SK-N-SH (cell line): ENCODE data around the gene AWAT2. TPM values are rescaled to one million over a fixed set of nuclear protein-coding genes. Genes with fewer than 3 reads are reported as not detected.

ENCODE experiments used
- CTCF ChIA-PET: fragments of 300-600, 350-600 bp; formaldehyde crosslinking; extraction: SDS; loops from one replicate; lab custom pipeline; 2021; lab: Yijun Ruan, JAX
- POLR2A ChIA-PET: fragments of 350-600 bp; sonication (Branson Sonifier 250); formaldehyde crosslinking; extraction: SDS; loops from one replicate; lab custom pipeline; 2020; ENCODE audit warnings: antibody characterized with exemption, inconsistent platforms; lab: Yijun Ruan, JAX
- DNase-seq: peaks from one replicate; pipeline ENCODE4 v3.0.0; 2012
- H2AFZ ChIP-seq: fragments of 200-600 bp; sonication (generic); 2 replicates; pipeline ENCODE4 v1.8.1; 2016; ENCODE audit warnings: antibody characterized with exemption, mild to moderate bottlenecking, low read depth
- H3F3A ChIP-seq: fragments of 200-600 bp; sonication (generic); replicated peaks from 2 replicates; pipeline ENCODE3; 2016; ENCODE audit warnings: antibody characterized with exemption, mild to moderate bottlenecking; ENCODE audit not compliant: insufficient read depth
- H3K27ac ChIP-seq, 2 experiments: fragments of 200-500 bp in 1 of 2; fragments of 200-600 bp in 1 of 2; sonication (Bioruptor generic) in 1 of 2; sonication (generic), shearing (Covaris generic) in 1 of 2; 2 replicates each; pipeline versions ENCODE4 v1.5.1 to v1.6.1; 2014 to 2016; ENCODE audit warnings: low read depth in 2 of 2, inconsistent platforms in 1 of 2, low read length in 1 of 2, mild to moderate bottlenecking in 1 of 2, mixed read lengths in 1 of 2
- H3K27me3 ChIP-seq: fragments of 200-600 bp; sonication (generic), shearing (Covaris generic); 2 replicates; pipeline ENCODE4 v1.6.1; 2016; ENCODE audit warnings: mixed run types; ENCODE audit not compliant: insufficient read depth
- H3K36me3 ChIP-seq, 2 experiments: fragments of 200-500 bp in 1 of 2; fragments of 200-600 bp in 1 of 2; sonication (Bioruptor generic) in 1 of 2; sonication (generic) in 1 of 2; replicated peaks in 1 of 2; 2 replicates each; pipeline versions ENCODE3 to v1.5.1; 2014 to 2016; ENCODE audit warnings: low read length in 1 of 2, mild to moderate bottlenecking in 1 of 2; ENCODE audit not compliant: insufficient read depth in 2 of 2, control insufficient read depth in 1 of 2
- H3K4me1 ChIP-seq, 2 experiments: fragments of 200-500 bp in 1 of 2; fragments of 200-600 bp in 1 of 2; sonication (Bioruptor generic) in 1 of 2; sonication (generic), shearing (Covaris generic) in 1 of 2; 2 replicates each; pipeline versions ENCODE4 v1.5.1 to v1.6.1; 2014 to 2016; ENCODE audit warnings: low read depth in 1 of 2, low read length in 1 of 2, mixed run types in 1 of 2; ENCODE audit not compliant: insufficient read depth in 2 of 2, control insufficient read depth in 1 of 2
- H3K4me2 ChIP-seq: fragments of 200-600 bp; sonication (generic), shearing (Covaris generic); 2 replicates; pipeline ENCODE4 v1.6.1; 2017; ENCODE audit warnings: mixed run types
- H3K4me3 ChIP-seq, 2 experiments: fragments of 200-500 bp in 1 of 2; fragments of 200-600 bp in 1 of 2; sonication (Bioruptor generic) in 1 of 2; sonication (generic), shearing (Covaris generic) in 1 of 2; 2 replicates each; pipeline versions ENCODE4 v1.5.1 to v1.8.1; 2014 to 2016; ENCODE audit warnings: low read depth in 2 of 2, inconsistent platforms in 1 of 2, low read length in 1 of 2, mild to moderate bottlenecking in 1 of 2, mixed read lengths in 1 of 2, moderate library complexity in 1 of 2
- H3K79me2 ChIP-seq: fragments of 200-600 bp; sonication (generic); 2 replicates; pipeline ENCODE4 v1.8.1; 2017; ENCODE audit warnings: mild to moderate bottlenecking; ENCODE audit not compliant: insufficient read depth
- H3K9ac ChIP-seq: fragments of 200-600 bp; sonication (generic); 2 replicates; pipeline ENCODE4 v1.6.1; 2017; ENCODE audit warnings: mixed run types
- H3K9me2 ChIP-seq: fragments of 200-600 bp; sonication (generic); 2 replicates; pipeline ENCODE4 v1.6.1; 2017; ENCODE audit warnings: mixed run types
- H3K9me3 ChIP-seq: fragments of 200-600 bp; sonication (generic); 2 replicates; pipeline ENCODE4 v1.6.1; 2017; ENCODE audit warnings: mixed run types, mild to moderate bottlenecking, moderate library complexity
- H4K20me1 ChIP-seq: fragments of 200-600 bp; sonication (generic); 2 replicates; pipeline ENCODE4 v1.6.1; 2017; ENCODE audit warnings: mild to moderate bottlenecking, mixed run types; ENCODE audit not compliant: insufficient read depth
- ELF1 ChIP-seq: IDR thresholded peaks from 2 replicates; pipeline ENCODE4 v1.4.0; 2012
- EP300 ChIP-seq, 2 experiments: IDR thresholded peaks; 2 replicates each; pipeline versions ENCODE4 v1.4.0 to v1.6.1; 2012; ENCODE audit warnings: borderline replicate concordance in 1 of 2, low read depth in 1 of 2, low read length in 1 of 2
- MXI1 ChIP-seq: IDR thresholded peaks from 2 replicates; pipeline ENCODE4 v1.6.1; 2012; ENCODE audit warnings: mild to moderate bottlenecking, low read depth, low read length, improper control_type of control experiment
- POLR2AphosphoS5 ChIP-seq: IDR thresholded peaks from 2 replicates; pipeline ENCODE4 v1.6.1; 2012; ENCODE audit warnings: low read depth, low read length
- RCOR1 ChIP-seq: fragments of 150-350 bp; IDR thresholded peaks from 2 replicates; pipeline ENCODE4 v1.6.1; 2017; ENCODE audit warnings: antibody characterized with exemption, low read length
- REST ChIP-seq: IDR thresholded peaks from 2 replicates; pipeline ENCODE4 v1.6.1; 2012; ENCODE audit warnings: mild to moderate bottlenecking, low read depth, low read length, moderate library complexity
- RFX5 ChIP-seq: IDR thresholded peaks from 2 replicates; pipeline ENCODE4 v1.6.1; 2012; ENCODE audit warnings: mild to moderate bottlenecking, improper control_type of control experiment, low read length
- RXRA ChIP-seq: IDR thresholded peaks from 2 replicates; pipeline ENCODE4 v1.4.0; 2012; ENCODE audit warnings: low read depth, mild to moderate bottlenecking, borderline replicate concordance
- SMC3 ChIP-seq: IDR thresholded peaks from 2 replicates; pipeline ENCODE4 v1.6.1; 2012; ENCODE audit warnings: low read depth, low read length, improper control_type of control experiment
- TAF1 ChIP-seq: IDR thresholded peaks from 2 replicates; pipeline ENCODE4 v1.6.1; 2012; ENCODE audit warnings: low read depth, mild to moderate bottlenecking, low read length, moderate library complexity, borderline replicate concordance
- TEAD4 ChIP-seq: IDR thresholded peaks from 2 replicates; pipeline ENCODE4 v1.4.0; 2012; ENCODE audit warnings: mild to moderate bottlenecking, borderline replicate concordance; ENCODE audit not compliant: insufficient read depth
- USF1 ChIP-seq: IDR thresholded peaks from 2 replicates; pipeline ENCODE4 v1.4.0; 2012; ENCODE audit warnings: low read depth, borderline replicate concordance
- YY1 ChIP-seq: IDR thresholded peaks from 2 replicates; pipeline ENCODE4 v1.4.0; 2012; ENCODE audit warnings: low read depth, mild to moderate bottlenecking
- WGBS: methylation state at CpG from one replicate; pipeline ENCODE4 v1.1.6; 2017; ENCODE audit warnings: low lambda C conversion rate; 5-methylcytosine and 5-hydroxymethylcytosine counted together
- polyA plus RNA-seq, 3 experiments: library from polyadenylated mRNA; depleted of rRNA; stranded (reverse); fragments of >200 nt; gene quantifications; 2 replicates each; pipeline ENCODE4 v1.2.3, GENCODE V29; 2012
- TF ChIP-seq, protein P1 (sequence below): fragments of 150-350 bp; IDR thresholded peaks from 2 replicates; pipeline ENCODE4 v1.6.1; 2016; ENCODE audit warnings: mild to moderate bottlenecking, low read depth, low read length
- TF ChIP-seq, protein P2 (sequence below): fragments of 200-600 bp; sonication (generic); IDR thresholded peaks from 2 replicates; pipeline ENCODE4 v1.6.1; 2017; ENCODE audit warnings: antibody characterized with exemption, mild to moderate bottlenecking, moderate library complexity
- TF ChIP-seq, protein P3 (sequence below): IDR thresholded peaks from 2 replicates; pipeline ENCODE4 v1.4.0; 2012; ENCODE audit warnings: low read depth, borderline replicate concordance

Gene AWAT2
- polyA plus RNA-seq, 1 of the 3 experiments (the other 2 are of a cell fraction) = 0.13 TPM

- no peak for TF ChIP-seq REST
- TF ChIP-seq, all 33 proteins: peak for 0
Measured at GRCh38 chrX:70062076-70062475, 12.3 kb upstream of the AWAT2 start, which contains the start of gene OTUD6A (continued).

DNA sequence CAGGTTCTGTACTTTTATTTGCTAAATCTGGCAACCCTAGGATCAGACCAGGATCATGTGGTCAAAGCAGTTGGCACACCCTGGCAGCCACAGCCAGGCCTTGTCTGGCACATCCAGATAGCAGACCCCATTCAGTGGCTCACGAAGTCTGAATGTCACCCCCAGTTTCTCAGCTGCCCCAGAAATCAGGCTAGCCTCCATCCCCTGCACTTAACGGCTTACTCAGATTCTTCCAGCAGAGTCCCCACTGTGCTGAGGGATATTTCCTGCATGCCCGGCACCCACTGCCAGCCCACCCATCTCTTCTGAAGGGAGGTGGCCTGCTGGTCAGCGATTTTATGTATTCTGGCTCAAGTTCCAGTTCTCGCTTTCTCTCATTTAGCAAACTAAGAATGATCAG is 4.7 kb upstream of the AWAT2 start:
- Histone ChIP-seq H3K36me3 (no peaks in the 10 kb centered on the region), H3K27me3 (no peaks in the 10 kb centered on the region; the same call in 1 of the 2 replicates)

More for the DNA sequence above, 4.7 kb upstream of the AWAT2 start:
- Histone ChIP-seq H3K27ac (no peak overlapping the region), H2AFZ (no peak overlapping the region), H3K79me2 (no peaks in the 10 kb centered on the region), H3F3A (no peaks in the 10 kb centered on the region), H4K20me1 (no peaks in the 10 kb centered on the region), H3K9ac (no peak overlapping the region), H3K4me1 (no peaks in the 10 kb centered on the region), H3K9me3 (no peaks in the 10 kb centered on the region), H3K9me2 (no peaks in the 10 kb centered on the region), H3K4me3 (no peak overlapping the region), H3K4me2 (no peak overlapping the region)
- ChIA-PET CTCF (interaction anchor here (1.5 kb wide), 1 partner anchor 24 kb away, joined by 5 read pairs; no protein-coding TSS in a partner anchor), POLR2A (no interaction called here)
- DNase-seq = no peak
- no peak for TF ChIP-seq MXI1
- no peak for TF ChIP-seq YY1
- TF ChIP-seq, protein P1, sequence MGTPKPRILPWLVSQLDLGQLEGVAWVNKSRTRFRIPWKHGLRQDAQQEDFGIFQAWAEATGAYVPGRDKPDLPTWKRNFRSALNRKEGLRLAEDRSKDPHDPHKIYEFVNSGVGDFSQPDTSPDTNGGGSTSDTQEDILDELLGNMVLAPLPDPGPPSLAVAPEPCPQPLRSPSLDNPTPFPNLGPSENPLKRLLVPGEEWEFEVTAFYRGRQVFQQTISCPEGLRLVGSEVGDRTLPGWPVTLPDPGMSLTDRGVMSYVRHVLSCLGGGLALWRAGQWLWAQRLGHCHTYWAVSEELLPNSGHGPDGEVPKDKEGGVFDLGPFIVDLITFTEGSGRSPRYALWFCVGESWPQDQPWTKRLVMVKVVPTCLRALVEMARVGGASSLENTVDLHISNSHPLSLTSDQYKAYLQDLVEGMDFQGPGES = no peak
- no peak for TF ChIP-seq REST
- TF ChIP-seq, protein P2, sequence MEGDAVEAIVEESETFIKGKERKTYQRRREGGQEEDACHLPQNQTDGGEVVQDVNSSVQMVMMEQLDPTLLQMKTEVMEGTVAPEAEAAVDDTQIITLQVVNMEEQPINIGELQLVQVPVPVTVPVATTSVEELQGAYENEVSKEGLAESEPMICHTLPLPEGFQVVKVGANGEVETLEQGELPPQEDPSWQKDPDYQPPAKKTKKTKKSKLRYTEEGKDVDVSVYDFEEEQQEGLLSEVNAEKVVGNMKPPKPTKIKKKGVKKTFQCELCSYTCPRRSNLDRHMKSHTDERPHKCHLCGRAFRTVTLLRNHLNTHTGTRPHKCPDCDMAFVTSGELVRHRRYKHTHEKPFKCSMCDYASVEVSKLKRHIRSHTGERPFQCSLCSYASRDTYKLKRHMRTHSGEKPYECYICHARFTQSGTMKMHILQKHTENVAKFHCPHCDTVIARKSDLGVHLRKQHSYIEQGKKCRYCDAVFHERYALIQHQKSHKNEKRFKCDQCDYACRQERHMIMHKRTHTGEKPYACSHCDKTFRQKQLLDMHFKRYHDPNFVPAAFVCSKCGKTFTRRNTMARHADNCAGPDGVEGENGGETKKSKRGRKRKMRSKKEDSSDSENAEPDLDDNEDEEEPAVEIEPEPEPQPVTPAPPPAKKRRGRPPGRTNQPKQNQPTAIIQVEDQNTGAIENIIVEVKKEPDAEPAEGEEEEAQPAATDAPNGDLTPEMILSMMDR = no peak
- no peak for TF ChIP-seq RFX5
- TF ChIP-seq TEAD4 = no peak
- no peak for TF ChIP-seq RCOR1
- no peak for TF ChIP-seq SMC3
- no peak for TF ChIP-seq ELF1
- TF ChIP-seq, protein P3, sequence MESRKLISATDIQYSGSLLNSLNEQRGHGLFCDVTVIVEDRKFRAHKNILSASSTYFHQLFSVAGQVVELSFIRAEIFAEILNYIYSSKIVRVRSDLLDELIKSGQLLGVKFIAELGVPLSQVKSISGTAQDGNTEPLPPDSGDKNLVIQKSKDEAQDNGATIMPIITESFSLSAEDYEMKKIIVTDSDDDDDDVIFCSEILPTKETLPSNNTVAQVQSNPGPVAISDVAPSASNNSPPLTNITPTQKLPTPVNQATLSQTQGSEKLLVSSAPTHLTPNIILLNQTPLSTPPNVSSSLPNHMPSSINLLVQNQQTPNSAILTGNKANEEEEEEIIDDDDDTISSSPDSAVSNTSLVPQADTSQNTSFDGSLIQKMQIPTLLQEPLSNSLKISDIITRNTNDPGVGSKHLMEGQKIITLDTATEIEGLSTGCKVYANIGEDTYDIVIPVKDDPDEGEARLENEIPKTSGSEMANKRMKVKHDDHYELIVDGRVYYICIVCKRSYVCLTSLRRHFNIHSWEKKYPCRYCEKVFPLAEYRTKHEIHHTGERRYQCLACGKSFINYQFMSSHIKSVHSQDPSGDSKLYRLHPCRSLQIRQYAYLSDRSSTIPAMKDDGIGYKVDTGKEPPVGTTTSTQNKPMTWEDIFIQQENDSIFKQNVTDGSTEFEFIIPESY = no peak
- TF ChIP-seq TAF1 = no peak
- TF ChIP-seq EP300 (IDR thresholded peaks at IDR 0.05; ENCODE audit: borderline replicate concordance in 1 of 2, low read depth in 1 of 2, low read length in 1 of 2) = no peak
- TF ChIP-seq POLR2AphosphoS5 = no peak
- no peak for TF ChIP-seq RXRA
- no peak for TF ChIP-seq USF1
- WGBS = 34% methylated on average over 5 of the region's 5 CpGs
